ENCODE results near the gene CEP57. TPM values are rescaled to one million over a fixed set of nuclear protein-coding genes. Genes with fewer than 3 reads are reported as not detected.

The CEP57 gene
- total and polyA plus RNA-seq, 2 of the 13 experiments (the other 11 are each of a cell fraction or from before 2014, with no cell fraction given), result 34.3 to 59.4 TPM

GRCh38 chr11:95829580-95830259 lies 39.4 kb downstream of the CEP57 start (continued):
- TF ChIP-seq PTBP1 (IDR thresholded peaks at IDR 0.05; ENCODE audit: low read depth, low read length, poor library complexity, severe bottlenecking) (no peak), MXD3 (CRISPR knock-in tag; IDR thresholded peaks at IDR 0.05) (no peak), BRF2 (CRISPR knock-in tag; IDR thresholded peaks at IDR 0.05) (no peak), ATF7-NPFF (CRISPR knock-in tag; IDR thresholded peaks at IDR 0.05; ENCODE audit: low read depth) (no peak), ZNF710 (CRISPR knock-in tag; IDR thresholded peaks at IDR 0.05; ENCODE audit: borderline replicate concordance) (no peak)

- Histone ChIP-seq H3K27ac (ENCODE audit: extremely low read length, insufficient read depth, low read length) (no peak overlapping the region), H3K9ac (ENCODE audit: insufficient read depth, low read depth, low read length) (no peak overlapping the region), H3K79me2 (ENCODE audit: insufficient read depth, low read length) (no peaks in the 10 kb centered on the region), H2AFZ (ENCODE audit: low read length) (no peak overlapping the region), H3K9me3 (ENCODE audit: low read length) (no peaks in the 10 kb centered on the region), H4K20me1 (ENCODE audit: insufficient read depth, low read length) (no peaks in the 10 kb centered on the region), H3K27me3 (ENCODE audit: control insufficient read depth in 1 of 2, insufficient read depth in 2 of 2, low read length in 2 of 2) (no peaks in the 10 kb centered on the region), H3K36me3 (replicated peaks in 1 of 2; ENCODE audit: control insufficient read depth in 1 of 2, insufficient read depth in 2 of 2, low read length in 2 of 2) (peaks cover 8 to 46% of the 10 kb centered on the region in 2 experiments), H3K4me2 (ENCODE audit: low read depth, low read length) (no peak overlapping the region), H3K4me3 (replicated peaks in 1 of 3; ENCODE audit: insufficient read depth in 1 of 3, low read depth in 2 of 3, low read length in 3 of 3) (no peak overlapping the region), H3K4me1 (ENCODE audit: insufficient read depth, low read length) (no peaks in the 10 kb centered on the region)
- intact Hi-C loops (cut with micrococcal nuclease; ENCODE audit: unreplicated experiment), result loop anchor here (10.0 kb wide), 1 partner anchor 223 kb away; no protein-coding TSS in a partner anchor
- FAIRE-seq, result no peak
- no peak for DNase-seq (ENCODE audit: low spot score)
- POLR2A ChIA-PET, result no interaction called here
- in situ Hi-C loops (cut with HindIII; ENCODE audit: extremely low pct_ligation_motif_present, low pct_unique_long_range_greater_than_20kb), result loop anchor here (10.0 kb wide), 2 partner anchors 563 to 593 kb away; partner anchors contain the start of gene JRKL
- BruUV-seq (replicated peaks), result no TSS peak
- WGBS (ENCODE audit: low lambda C conversion rate), result 89% methylated on average over 2 of the region's 2 CpGs
- CTCF ChIA-PET (ENCODE audit: low intra/inter-chr PET ratio, low total read pairs), result no interaction called here
- no peak for ATAC-seq
- TF ChIP-seq ZNF30 (CRISPR knock-in tag; IDR thresholded peaks at IDR 0.05), result no peak
- TF ChIP-seq SOX13 (IDR thresholded peaks at IDR 0.05), result no peak
- TF ChIP-seq SOX13 (CRISPR knock-in tag; conservative IDR thresholded peaks at IDR 0.05 in 1 of 2, IDR thresholded peaks at IDR 0.05 in 1 of 2), result no peak
- TF ChIP-seq ZNF24 (IDR thresholded peaks at IDR 0.05), result no peak
- no peak for TF ChIP-seq ZNF430 (CRISPR knock-in tag; IDR thresholded peaks at IDR 0.05)
- TF ChIP-seq PAXIP1 (CRISPR knock-in tag; conservative IDR thresholded peaks at IDR 0.05), result no peak
- no peak for TF ChIP-seq WIZ (CRISPR knock-in tag; IDR thresholded peaks at IDR 0.05)
Observed at GRCh38 chr11:95831198-95831883, 41.0 kb downstream of the CEP57 start.
